Mesothelial cell of epicardium (in vitro differentiated cells): Measurements from ENCODE around the gene PAMR1. TPM values are rescaled to one million over a fixed set of nuclear protein-coding genes. Genes with fewer than 3 reads are reported as not detected.

Source experiments
- DNase-seq, 2 experiments: peaks; one replicate each; pipeline ENCODE4 v3.0.0; 2021; ENCODE audit warnings: low spot score in 2 of 2; ENCODE audit not compliant: unreplicated experiment in 2 of 2
- H3K27ac Mint-ChIP-seq: 2 replicates; pipeline ENCODE4 v1.8.0; 2021; ENCODE audit warnings: mixed read lengths
- H3K27me3 Mint-ChIP-seq: 2 replicates; pipeline ENCODE4 v1.8.0; 2021; ENCODE audit warnings: low read depth, mixed read lengths
- H3K36me3 Mint-ChIP-seq: 2 replicates; pipeline ENCODE4 v1.8.0; 2021; ENCODE audit warnings: mixed read lengths
- H3K4me1 Mint-ChIP-seq: 2 replicates; pipeline ENCODE4 v1.8.0; 2021; ENCODE audit warnings: mixed read lengths
- H3K4me3 Mint-ChIP-seq: 2 replicates; pipeline ENCODE4 v1.8.0; 2021; ENCODE audit warnings: mild to moderate bottlenecking, moderate library complexity, mixed read lengths
- H3K9me3 Mint-ChIP-seq: 2 replicates; pipeline ENCODE4 v1.8.0; 2021; ENCODE audit warnings: mixed read lengths
- total RNA-seq: library from RNA; stranded (reverse); gene quantifications from 3 replicates; pipeline ENCODE4 v1.2.1, GENCODE V29; 2021
- TF ChIP-seq, protein P1 (sequence below): fragments of 200-600 bp; sonication (generic); IDR thresholded peaks from one replicate; pipeline ENCODE4 v1.5.0; 2021; ENCODE audit warnings: antibody characterized with exemption; ENCODE audit not compliant: unreplicated experiment

The PAMR1 gene
- total RNA-seq, 1 donor from 2014 or later, result 38.3 TPM

DNA sequence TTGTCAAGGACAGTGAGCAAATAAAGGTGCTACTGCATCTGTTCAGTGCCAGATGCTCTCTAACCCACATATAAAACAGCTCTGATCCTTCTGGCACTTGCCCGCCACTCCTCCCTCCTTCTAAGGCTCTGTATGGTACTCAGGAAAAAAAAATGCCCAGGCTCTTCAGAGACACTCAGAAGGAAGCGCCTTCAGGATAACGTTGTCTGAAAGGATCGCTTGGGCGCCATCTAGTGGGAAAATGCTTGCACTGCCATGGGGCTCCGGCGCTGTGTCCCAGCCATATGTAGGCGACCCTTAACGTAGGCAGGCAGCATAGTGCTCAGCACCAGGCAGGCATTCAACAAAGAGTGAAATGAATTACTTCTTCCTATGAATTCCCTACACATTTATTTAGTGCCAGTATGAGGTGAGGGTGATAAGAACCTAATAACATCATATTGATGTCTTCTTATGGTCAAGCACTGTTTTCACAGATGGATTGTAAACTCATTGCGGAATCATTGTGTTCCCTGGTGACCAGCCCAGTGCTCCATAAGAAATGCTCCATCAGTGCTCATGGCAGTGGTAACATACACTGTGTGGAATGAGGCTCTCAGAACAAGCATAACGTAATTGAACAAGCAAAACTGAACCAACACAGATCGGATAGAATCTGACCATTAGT, 39.6 kb downstream of the PAMR1 start:
- Mint-ChIP-seq H3K9me3 (peaks cover 21% of the 10 kb centered on the region), H3K36me3 (peaks cover 19% of the 10 kb centered on the region), H3K27me3 (peaks cover 7% of the 10 kb centered on the region), H3K4me3 (no peak overlapping the region), H3K4me1 (no peaks in the 10 kb centered on the region), H3K27ac (no peak overlapping the region)
- TF ChIP-seq, protein P1, sequence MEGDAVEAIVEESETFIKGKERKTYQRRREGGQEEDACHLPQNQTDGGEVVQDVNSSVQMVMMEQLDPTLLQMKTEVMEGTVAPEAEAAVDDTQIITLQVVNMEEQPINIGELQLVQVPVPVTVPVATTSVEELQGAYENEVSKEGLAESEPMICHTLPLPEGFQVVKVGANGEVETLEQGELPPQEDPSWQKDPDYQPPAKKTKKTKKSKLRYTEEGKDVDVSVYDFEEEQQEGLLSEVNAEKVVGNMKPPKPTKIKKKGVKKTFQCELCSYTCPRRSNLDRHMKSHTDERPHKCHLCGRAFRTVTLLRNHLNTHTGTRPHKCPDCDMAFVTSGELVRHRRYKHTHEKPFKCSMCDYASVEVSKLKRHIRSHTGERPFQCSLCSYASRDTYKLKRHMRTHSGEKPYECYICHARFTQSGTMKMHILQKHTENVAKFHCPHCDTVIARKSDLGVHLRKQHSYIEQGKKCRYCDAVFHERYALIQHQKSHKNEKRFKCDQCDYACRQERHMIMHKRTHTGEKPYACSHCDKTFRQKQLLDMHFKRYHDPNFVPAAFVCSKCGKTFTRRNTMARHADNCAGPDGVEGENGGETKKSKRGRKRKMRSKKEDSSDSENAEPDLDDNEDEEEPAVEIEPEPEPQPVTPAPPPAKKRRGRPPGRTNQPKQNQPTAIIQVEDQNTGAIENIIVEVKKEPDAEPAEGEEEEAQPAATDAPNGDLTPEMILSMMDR, result peak; percentile 77
- DNase-seq, result peak; percentile 65 to 91

GRCh38 chr11:35484435-35484834, 41.0 kb downstream of the PAMR1 start:
- Mint-ChIP-seq H3K27me3 (peaks cover 10% of the 10 kb centered on the region), H3K27ac (no peak overlapping the region), H3K9me3 (peaks cover 21% of the 10 kb centered on the region), H3K4me3 (no peak overlapping the region), H3K36me3 (peaks cover 19% of the 10 kb centered on the region), H3K4me1 (no peaks in the 10 kb centered on the region)
- DNase-seq, result no peak
- TF ChIP-seq, protein P1, result no peak

DNA sequence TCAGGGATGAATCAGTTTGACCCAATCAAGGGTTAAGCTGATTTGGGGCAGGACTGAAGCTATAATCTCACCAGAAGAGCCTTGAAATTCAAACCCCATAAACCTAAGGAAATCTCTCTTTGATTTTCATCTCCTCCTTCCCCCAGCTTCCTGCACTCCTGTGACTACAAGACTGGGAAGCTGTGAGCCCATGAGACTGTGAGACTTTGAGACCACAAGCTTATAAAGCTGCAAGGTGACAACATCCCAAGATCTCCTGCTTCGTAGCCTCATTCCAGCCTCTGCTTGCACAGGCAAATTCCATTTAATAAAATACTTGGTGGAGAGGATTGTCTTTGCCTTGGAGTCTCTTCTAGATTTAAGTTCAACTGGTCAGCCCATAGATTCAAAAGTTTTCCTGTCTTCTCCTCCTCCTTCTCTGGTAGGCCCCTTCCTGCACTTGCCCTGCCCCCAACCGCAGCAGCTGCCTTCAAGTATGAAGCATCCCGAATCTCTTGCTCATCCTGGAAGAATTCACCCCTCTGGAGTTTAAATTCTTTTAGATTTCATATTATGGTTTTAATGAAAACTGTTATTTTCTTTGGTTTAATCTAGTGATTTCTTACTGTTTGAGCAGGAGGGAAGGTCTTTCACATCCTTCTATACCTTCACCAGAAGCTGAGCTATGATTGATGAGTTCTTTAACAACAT, 42.1 kb downstream of the PAMR1 start:
- TF ChIP-seq, protein P1, result no peak
- no peak for DNase-seq

DNA sequence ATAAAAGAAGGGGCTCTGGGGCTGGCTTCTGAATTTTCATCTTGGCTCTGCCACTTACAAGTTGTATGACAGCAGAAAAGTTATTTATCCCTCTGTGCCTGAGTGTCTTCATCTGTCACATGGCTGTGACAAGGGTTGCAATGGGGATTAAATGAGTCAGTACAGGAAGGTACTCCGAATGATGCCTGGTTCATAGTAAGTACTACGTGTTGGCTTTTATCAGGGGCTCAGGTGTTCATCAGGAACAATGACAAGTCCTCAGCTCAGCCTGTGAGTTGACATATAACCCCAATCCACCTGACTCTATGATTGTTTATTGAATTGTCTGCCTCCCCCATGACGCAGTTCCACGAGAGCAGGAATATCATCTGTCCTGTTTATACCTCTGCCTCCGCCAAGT, 45.7 kb downstream of the PAMR1 start:
- H3K36me3 Mint-ChIP-seq, result peaks cover 19% of the 10 kb centered on the region
- DNase-seq, result no peak
- H3K27ac Mint-ChIP-seq, result no peak overlapping the region
- H3K4me1 Mint-ChIP-seq, result peaks cover 10% of the 10 kb centered on the region
- H3K27me3 Mint-ChIP-seq, result peaks cover 22% of the 10 kb centered on the region
- H3K4me3 Mint-ChIP-seq, result no peak overlapping the region
- peaks cover 21% of the 10 kb centered on the region for H3K9me3 Mint-ChIP-seq
- TF ChIP-seq, protein P1, result no peak

More for the DNA sequence above, 42.1 kb downstream of the PAMR1 start:
- peaks cover 8% of the 10 kb centered on the region for H3K4me1 Mint-ChIP-seq
- peaks cover 13% of the 10 kb centered on the region for H3K27me3 Mint-ChIP-seq
- no peak overlapping the region for H3K4me3 Mint-ChIP-seq
- peaks cover 19% of the 10 kb centered on the region for H3K36me3 Mint-ChIP-seq
- H3K27ac Mint-ChIP-seq, result no peak overlapping the region
- H3K9me3 Mint-ChIP-seq, result peaks cover 21% of the 10 kb centered on the region

GRCh38 chr11:35478471-35479091, 46.8 kb downstream of the PAMR1 start:
- peaks cover 10% of the 10 kb centered on the region for H3K4me1 Mint-ChIP-seq
- TF ChIP-seq, protein P1, result no peak
- H3K9me3 Mint-ChIP-seq, result peaks cover 16% of the 10 kb centered on the region
- DNase-seq, result no peak
- H3K4me3 Mint-ChIP-seq, result no peak overlapping the region
- H3K36me3 Mint-ChIP-seq, result peaks cover 15% of the 10 kb centered on the region
- peaks cover 22% of the 10 kb centered on the region for H3K27me3 Mint-ChIP-seq
- H3K27ac Mint-ChIP-seq, result no peak overlapping the region
